Upper lobe of left lung (tissue), 6 donors: ENCODE results near the gene CDK5RAP2. TPM values are rescaled to one million over a fixed set of nuclear protein-coding genes. Genes with fewer than 3 reads are reported as not detected.

Source experiments
- ATAC-seq, 2 donors: fragments of 200-7000 bp; cut with Tn5 transposase; one replicate each; pipeline ENCODE4 v1.9.1; 2022; ENCODE audit warnings: mild to moderate bottlenecking in 2 of 2, moderate library complexity in 2 of 2; ENCODE audit not compliant: low FRiP score in 2 of 2
- DNase-seq, 2 donors: peaks; one replicate each; pipeline ENCODE4 v3.0.0-alpha.2; 2019 to 2020
- H3K27ac ChIP-seq, 4 donors: fragments of 200-600 bp; sonication (generic); one replicate each; pipeline ENCODE4 v1.5.1; 2016 to 2019
- H3K27me3 ChIP-seq, 4 donors: fragments of 200-600 bp; sonication (generic); one replicate each; pipeline ENCODE4 v1.5.1; 2017 to 2019
- H3K36me3 ChIP-seq, 4 donors: fragments of 200-600 bp; sonication (generic); one replicate each; pipeline ENCODE4 v1.5.1; 2016 to 2019
- H3K4me1 ChIP-seq, 4 donors: fragments of 200-600 bp; sonication (generic); one replicate each; pipeline ENCODE4 v1.5.1; 2018 to 2019
- H3K4me3 ChIP-seq, 4 donors: fragments of 200-600 bp; sonication (generic); one replicate each; pipeline ENCODE4 v1.5.1; 2017 to 2019; ENCODE audit warnings: mild to moderate bottlenecking in 2 of 4, moderate library complexity in 1 of 4
- H3K9me3 ChIP-seq, 4 donors: fragments of 200-600 bp; sonication (generic); one replicate each; pipeline ENCODE4 v1.5.1; 2018 to 2019
- CTCF ChIP-seq, 6 experiments: fragments of 450-650 bp in 4 of 6; fragments of 200-600 bp in 2 of 6; sonication (generic) in 2 of 6; IDR thresholded peaks; one replicate each; pipeline ENCODE4 v1.5.1; 2016 to 2019; ENCODE audit warnings: antibody characterized with exemption in 6 of 6
- EP300 ChIP-seq, 4 donors: sonication (generic); formaldehyde crosslinking; IDR thresholded peaks; one replicate each; pipeline ENCODE4 v1.5.1; 2017; ENCODE audit warnings: antibody characterized with exemption in 4 of 4, control low read depth in 2 of 4
- POLR2A ChIP-seq, 4 donors: fragments of 450-650 bp; IDR thresholded peaks; one replicate each; pipeline ENCODE4 v1.5.1; 2016 to 2017; ENCODE audit warnings: antibody characterized with exemption in 4 of 4, mild to moderate bottlenecking in 2 of 4
- POLR2AphosphoS5 ChIP-seq, 2 donors: sonication (generic); formaldehyde crosslinking; IDR thresholded peaks; one replicate each; pipeline ENCODE4 v1.5.1; 2017; ENCODE audit warnings: antibody characterized with exemption in 2 of 2
- WGBS, 2 donors: methylation state at CpG; one replicate each; pipeline ENCODE4 v1.1.5; 2017 to 2018; 5-methylcytosine and 5-hydroxymethylcytosine counted together
- total RNA-seq, 6 donors: library from RNA; depleted of rRNA in 4 of 6; stranded (reverse); fragments of >200 nt in 4 of 6; gene quantifications; one replicate each; pipeline versions ENCODE4 v1.1.0 to v1.2.1, GENCODE V29; 2016 to 2021
- donor health status: DM: no; HTN: no; CAD: no; lungs with moderate emphysema.
- donor health status: DM: no; HTN: yes; CAD: no; lungs with severe emphysema.

Gene CDK5RAP2
- total RNA-seq, 6 donors from 2014 or later: 41.7 to 137 (median 51.6) TPM

- Histone ChIP-seq H3K9me3 (no peaks in the 10 kb centered on the region), H3K4me1 (peaks cover 0 to 21% (median 12%) of the 10 kb centered on the region in 4 donors), H3K27ac (no peak overlapping the region), H3K36me3 (peaks cover 0 to 34% (median 11%) of the 10 kb centered on the region in 4 donors), H3K27me3 (no peaks in the 10 kb centered on the region), H3K4me3 (no peak overlapping the region)
- peak in 1 of 2 donors; percentile 25 for ATAC-seq
- no peak for DNase-seq
- TF ChIP-seq CTCF (IDR thresholded peaks at IDR 0.05): no peak
- TF ChIP-seq EP300 (IDR thresholded peaks at IDR 0.05): no peak
- no peak for TF ChIP-seq POLR2A (IDR thresholded peaks at IDR 0.05)
- TF ChIP-seq POLR2AphosphoS5 (IDR thresholded peaks at IDR 0.05): no peak
- WGBS, 2 donors: 86 to 89% methylated on average over 9 of the region's 9 CpGs
Measured at GRCh38 chr9:120482424-120483186, 97.4 kb downstream of the CDK5RAP2 start.

- no peaks in the 10 kb centered on the region for H3K9me3 ChIP-seq
- WGBS, 2 donors: 77 to 92% methylated on average over 2 of the region's 2 CpGs
- no peak overlapping the region for H3K27ac ChIP-seq
- no peaks in the 10 kb centered on the region for H3K27me3 ChIP-seq
- no peak overlapping the region for H3K4me3 ChIP-seq
- TF ChIP-seq POLR2AphosphoS5 (IDR thresholded peaks at IDR 0.05): no peak
- TF ChIP-seq CTCF (IDR thresholded peaks at IDR 0.05): no peak
- TF ChIP-seq POLR2A (IDR thresholded peaks at IDR 0.05): no peak
- TF ChIP-seq EP300 (IDR thresholded peaks at IDR 0.05): no peak
- ATAC-seq (no peak), DNase-seq (no peak)
- H3K4me1 ChIP-seq: peaks cover 0 to 26% (median 15%) of the 10 kb centered on the region in 4 donors
- H3K36me3 ChIP-seq: peaks cover 0 to 30% (median 8%) of the 10 kb centered on the region in 4 donors
Measured at GRCh38 chr9:120481846-120482245, 98.1 kb downstream of the CDK5RAP2 start.

- no peak for TF ChIP-seq EP300 (IDR thresholded peaks at IDR 0.05)
- TF ChIP-seq CTCF (IDR thresholded peaks at IDR 0.05): no peak
- no peak for TF ChIP-seq POLR2AphosphoS5 (IDR thresholded peaks at IDR 0.05)
- TF ChIP-seq POLR2A (IDR thresholded peaks at IDR 0.05): no peak
- no peak for ATAC-seq
- Histone ChIP-seq H3K27ac (no peak overlapping the region), H3K4me1 (peaks cover 0 to 22% (median 15%) of the 10 kb centered on the region in 4 donors), H3K4me3 (no peak overlapping the region), H3K27me3 (no peaks in the 10 kb centered on the region), H3K9me3 (no peaks in the 10 kb centered on the region), H3K36me3 (peaks cover 0 to 29% (median 12%) of the 10 kb centered on the region in 4 donors)
- DNase-seq: no peak
- 71 to 86% methylated on average over 1 of the region's 1 CpG for WGBS, 2 donors
Measured at GRCh38 chr9:120481248-120481647, 98.7 kb downstream of the CDK5RAP2 start.

GRCh38 chr9:120480707-120481106, 99.3 kb downstream of the CDK5RAP2 start:
- ATAC-seq (no peak), DNase-seq (no peak)
- H3K36me3 ChIP-seq: peaks cover 0 to 31% (median 10%) of the 10 kb centered on the region in 4 donors
- H3K9me3 ChIP-seq: no peaks in the 10 kb centered on the region
- TF ChIP-seq CTCF (IDR thresholded peaks at IDR 0.05): no peak
- no peak for TF ChIP-seq EP300 (IDR thresholded peaks at IDR 0.05)
- no peak for TF ChIP-seq POLR2AphosphoS5 (IDR thresholded peaks at IDR 0.05)
- no peak for TF ChIP-seq POLR2A (IDR thresholded peaks at IDR 0.05)
- H3K4me1 ChIP-seq: peaks cover 0 to 22% (median 15%) of the 10 kb centered on the region in 4 donors
- H3K27ac ChIP-seq: no peak overlapping the region
- 40 to 50% methylated on average over 1 of the region's 1 CpG for WGBS, 2 donors
- no peaks in the 10 kb centered on the region for H3K27me3 ChIP-seq
- H3K4me3 ChIP-seq: no peak overlapping the region
